H1 (cell line): ENCODE data around the gene MYRIP. TPM values are rescaled to one million over a fixed set of nuclear protein-coding genes. Genes with fewer than 3 reads are reported as not detected.

Source experiments
- CEBPB ChIP-seq: IDR thresholded peaks from 2 replicates; pipeline ENCODE4 v1.6.1; 2012; ENCODE audit warnings: low read depth, low read length
- EZH2 ChIP-seq: fragments of 200-600 bp; sonication (generic); IDR thresholded peaks from 2 replicates; pipeline ENCODE4 v1.7.1; 2012; ENCODE audit warnings: low read depth, mild to moderate bottlenecking, moderate library complexity, low read length, inconsistent platforms; ENCODE audit not compliant: severe bottlenecking
- polyA plus RNA-seq, 7 experiments: library from polyadenylated mRNA; depleted of rRNA in 3 of 7; stranded (reverse) in 5 of 7; unstranded in 2 of 7; fragments of >200 nt in 5 of 7; fragments of 200-250 nt in 2 of 7; gene quantifications; 1 replicate in 5 of 7; 2 replicates in 1 of 7; 4 replicates in 1 of 7; pipeline versions ENCODE4 v1.2.1 to v1.2.3, GENCODE V29; 2011 to 2013; ENCODE audit warnings: missing spikeins in 2 of 7, mixed read lengths in 2 of 7
- total RNA-seq: library from RNA; stranded (reverse); fragmentation: NEBNext Ultra II Directional; extraction: Animal tissue kit (Norgen Biotek cat#: 25700); gene quantifications from 2 replicates; pipeline ENCODE4 v1.2.1, GENCODE V29; 2021

The MYRIP gene
- total and polyA plus RNA-seq, 2 of the 8 experiments (the other 6 are each of a cell fraction or from before 2014, with no cell fraction given): 0.54 to 4.3 TPM

DNA sequence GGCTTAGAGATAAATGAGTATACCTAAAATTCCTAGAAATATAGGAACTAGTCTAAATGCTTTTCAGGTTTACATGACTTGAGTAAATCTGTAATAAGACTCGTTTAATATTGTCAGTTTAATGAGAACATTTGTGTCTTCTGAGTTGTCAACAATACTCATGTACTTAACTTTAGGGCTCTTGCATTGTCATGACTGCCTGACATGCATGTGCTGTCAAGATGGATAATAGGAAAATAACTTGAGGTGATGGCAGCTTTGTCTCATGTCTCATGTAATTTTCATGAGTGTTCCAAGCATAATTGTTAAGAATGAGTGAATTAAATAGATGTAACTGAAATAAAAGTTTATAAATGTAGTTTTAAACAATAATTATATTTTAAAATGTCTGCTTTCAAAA, 455.0 kb downstream of the MYRIP start (continued):
- TF ChIP-seq EZH2: no peak
- no peak for TF ChIP-seq CEBPB
